GM18951 (cell line): Measurements from ENCODE around the gene UBE2R2.

Experiments
- POLR2A ChIP-seq: IDR thresholded peaks from 4 replicates; pipeline ENCODE4 v1.6.1; 2011; ENCODE audit warnings: mild to moderate bottlenecking; ENCODE audit not compliant: insufficient read length, insufficient read depth; ENCODE audit errors: extremely low read depth
- in situ Hi-C: fragments of 300-500 bp; cut with MboI; formaldehyde crosslinking; loops from one replicate; pipeline ENCODE4 v1.12.0; 2022; ENCODE audit warnings: low sequenced_read_pairs, mixed read lengths, inconsistent platforms; ENCODE audit not compliant: unreplicated experiment

The UBE2R2 gene

DNA sequence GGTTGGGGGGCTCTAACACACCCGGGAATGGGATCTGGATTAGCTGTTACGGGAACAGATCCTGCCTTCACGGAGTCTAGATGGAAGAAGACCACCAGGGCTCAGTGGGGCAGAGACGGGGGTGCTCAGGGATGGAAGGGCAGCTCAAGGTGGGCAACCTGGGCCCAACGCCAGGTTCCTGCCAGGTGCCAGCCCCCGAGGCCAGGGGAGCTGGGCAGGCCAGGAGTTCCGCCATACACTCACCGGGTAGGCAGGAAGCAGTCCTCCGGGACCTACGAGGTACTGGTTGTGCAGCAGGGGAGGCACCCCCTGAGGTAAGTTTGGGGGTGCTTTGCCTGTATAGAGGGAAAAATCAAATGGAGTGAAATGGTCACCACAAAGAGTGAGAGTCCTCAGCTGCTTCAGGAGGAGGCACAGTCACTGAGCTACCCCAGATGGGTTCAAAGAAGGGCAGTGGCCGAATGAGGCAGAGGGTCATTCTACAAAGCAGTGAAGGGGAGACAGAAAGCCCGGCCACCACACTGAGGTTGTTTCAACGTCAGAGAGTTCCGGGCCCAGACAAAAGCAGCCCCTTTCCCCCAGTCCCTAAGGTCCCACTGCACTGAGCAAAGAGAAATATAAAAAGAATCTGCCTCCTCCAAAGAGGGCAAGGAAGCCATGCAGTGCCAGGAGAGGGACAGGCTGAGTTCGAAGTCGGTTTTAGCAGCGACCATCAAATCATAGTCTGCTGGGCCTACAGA, 110.0 kb downstream of the UBE2R2 start:
- in situ Hi-C loops: no loop called here
- TF ChIP-seq POLR2A: peak; percentile 4

DNA sequence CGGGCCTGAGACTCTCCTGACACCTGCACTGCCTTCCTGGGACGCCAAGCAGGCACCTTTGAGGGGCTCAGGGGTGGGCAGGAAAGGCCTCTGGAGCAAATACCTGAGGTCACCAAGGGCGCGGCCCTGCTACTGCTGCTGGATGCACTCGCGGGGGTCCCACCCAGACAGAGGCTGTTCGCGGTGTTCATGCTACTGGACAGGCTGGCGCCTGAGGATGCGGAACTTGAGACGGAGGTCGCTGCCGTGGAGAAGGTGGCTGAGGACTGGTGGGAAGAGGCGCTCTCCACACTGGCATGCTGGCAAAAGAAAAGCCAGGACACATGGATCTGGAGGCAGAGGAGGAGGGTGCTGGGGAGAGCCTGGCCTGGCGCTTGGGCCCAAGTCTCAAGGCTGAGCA, 110.7 kb downstream of the UBE2R2 start:
- in situ Hi-C loops: no loop called here
- TF ChIP-seq POLR2A: peak; percentile 1

DNA sequence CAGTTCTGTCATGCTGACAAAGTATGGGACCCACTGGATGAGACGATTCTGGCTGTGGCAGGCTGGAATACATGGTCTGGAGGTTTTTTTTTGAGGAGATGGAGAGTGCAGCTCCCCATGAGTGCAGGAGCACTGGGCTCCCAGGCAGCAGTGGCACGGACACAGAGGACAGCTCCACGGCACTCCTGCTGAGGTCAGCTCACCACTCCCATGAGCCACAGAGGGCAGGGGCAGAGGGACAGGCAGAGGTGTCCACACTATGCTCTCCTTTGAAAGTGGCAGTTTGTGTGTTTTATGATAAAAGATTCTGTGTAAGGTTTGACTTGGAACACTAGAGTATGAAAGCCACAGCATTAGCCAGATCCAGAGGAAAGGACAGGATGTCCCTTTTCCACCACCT, 114.4 kb downstream of the UBE2R2 start:
- in situ Hi-C loops: no loop called here
- no peak for TF ChIP-seq POLR2A

DNA sequence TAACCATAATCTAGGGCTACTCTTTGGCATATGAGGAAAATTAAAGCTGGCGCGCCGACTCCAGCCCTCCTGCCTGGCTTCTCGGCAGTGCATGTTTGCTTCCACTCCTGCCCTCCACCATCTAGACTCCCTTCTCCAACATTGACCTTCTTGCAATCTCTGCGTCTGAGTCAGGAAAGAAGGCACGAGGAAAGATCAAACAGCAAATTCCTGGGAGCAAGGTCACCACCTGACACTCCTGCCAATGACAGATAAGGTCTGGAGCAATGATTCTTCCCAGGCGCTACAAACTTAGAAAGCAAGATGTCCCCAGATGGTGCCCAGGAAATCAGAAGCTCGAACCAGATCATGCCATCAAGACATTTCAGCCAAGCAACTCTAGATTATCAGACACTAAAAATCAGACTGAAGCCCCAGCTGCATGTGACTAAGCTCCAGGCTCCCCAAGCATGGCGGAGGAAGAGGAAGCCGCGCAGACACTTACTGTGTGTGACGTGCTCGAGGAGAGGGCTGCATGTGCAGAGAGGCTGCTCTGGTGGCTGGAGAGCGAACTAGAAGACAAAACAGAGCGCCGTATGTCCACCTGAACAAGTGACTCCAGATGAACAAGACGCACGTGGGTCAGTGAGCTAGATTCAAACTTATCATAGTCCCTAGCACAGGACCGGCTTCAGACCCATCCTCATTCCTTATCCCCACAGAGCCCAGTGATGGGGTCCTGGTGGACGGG, 115.3 kb downstream of the UBE2R2 start:
- in situ Hi-C loops: no loop called here
- no peak for TF ChIP-seq POLR2A

DNA sequence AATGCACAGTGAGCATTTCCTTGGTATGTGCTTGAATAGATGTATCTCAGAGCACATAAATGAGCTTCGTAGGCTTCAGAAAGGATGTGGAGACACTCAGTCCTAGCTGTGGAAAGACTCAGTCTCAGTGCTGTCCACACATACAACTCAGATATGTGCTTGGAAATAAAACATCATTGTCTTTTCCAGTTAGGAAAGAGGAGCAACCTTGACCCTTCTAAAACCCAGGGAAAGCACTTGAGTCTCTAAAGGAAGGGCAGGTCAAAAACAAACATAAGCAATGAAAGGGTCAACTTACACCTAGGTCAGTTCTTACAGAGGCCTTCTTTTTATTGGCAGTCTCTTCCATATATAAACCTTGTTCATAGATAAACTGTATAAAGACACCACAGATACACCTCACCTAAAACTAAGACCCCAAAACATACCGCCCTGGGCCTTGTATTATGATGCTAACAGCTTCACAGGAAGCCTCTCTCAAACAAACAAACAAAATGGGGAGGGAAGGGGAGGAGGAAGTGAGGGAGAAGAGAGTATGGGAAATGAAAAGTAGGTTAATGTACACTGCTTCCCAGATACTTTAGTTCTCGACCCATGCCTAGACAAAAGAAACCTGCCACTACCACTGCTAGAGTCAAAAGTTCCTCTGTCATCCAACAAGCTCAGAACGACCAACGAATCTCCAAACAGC, 117.4 kb downstream of the UBE2R2 start:
- TF ChIP-seq POLR2A: no peak
- in situ Hi-C loops: no loop called here

DNA sequence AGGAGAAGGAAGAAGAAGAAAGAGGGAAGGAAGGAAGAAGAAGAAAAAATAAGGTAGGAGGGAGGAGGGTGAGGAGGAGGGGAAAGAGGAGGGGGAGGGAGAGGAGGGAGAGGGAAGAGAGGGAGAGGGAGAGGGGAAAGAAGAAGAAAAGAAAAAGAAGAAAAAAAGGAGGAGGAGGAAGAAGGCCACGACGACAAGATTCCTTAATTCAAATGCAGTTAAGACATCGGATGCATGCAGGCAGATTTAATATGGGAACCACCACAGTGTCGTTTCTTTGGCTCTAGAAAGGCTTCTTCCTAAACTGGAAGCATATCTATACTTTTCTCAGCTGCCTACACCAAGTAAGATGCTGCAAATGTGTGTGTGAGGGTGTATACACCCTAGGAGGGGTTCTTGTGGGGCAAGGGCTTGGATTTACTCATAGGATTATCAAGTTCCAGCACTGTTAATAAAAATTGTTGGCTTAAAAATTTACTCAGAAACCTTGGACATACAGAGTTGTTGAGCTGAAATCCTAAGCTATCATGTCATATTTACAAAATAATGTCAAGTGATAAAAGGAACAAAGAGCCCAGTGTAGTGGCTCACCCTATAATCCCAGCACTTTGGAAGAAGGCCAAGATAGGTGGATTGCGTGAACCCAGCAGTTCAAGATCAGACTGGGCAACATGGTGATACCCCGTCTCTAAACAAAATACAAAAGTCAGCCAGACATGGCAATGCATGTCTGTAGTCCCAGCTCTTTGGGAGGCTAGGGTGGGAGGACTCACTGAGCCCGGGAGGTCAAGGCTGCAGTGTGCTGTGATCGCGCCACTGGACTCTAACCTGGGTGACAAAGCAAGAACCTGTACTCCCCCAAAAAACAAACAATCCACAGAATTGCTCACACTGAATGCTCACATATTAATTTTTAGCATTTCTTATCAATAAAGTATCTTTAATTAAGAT, 123.2 kb downstream of the UBE2R2 start:
- in situ Hi-C loops: no loop called here

DNA sequence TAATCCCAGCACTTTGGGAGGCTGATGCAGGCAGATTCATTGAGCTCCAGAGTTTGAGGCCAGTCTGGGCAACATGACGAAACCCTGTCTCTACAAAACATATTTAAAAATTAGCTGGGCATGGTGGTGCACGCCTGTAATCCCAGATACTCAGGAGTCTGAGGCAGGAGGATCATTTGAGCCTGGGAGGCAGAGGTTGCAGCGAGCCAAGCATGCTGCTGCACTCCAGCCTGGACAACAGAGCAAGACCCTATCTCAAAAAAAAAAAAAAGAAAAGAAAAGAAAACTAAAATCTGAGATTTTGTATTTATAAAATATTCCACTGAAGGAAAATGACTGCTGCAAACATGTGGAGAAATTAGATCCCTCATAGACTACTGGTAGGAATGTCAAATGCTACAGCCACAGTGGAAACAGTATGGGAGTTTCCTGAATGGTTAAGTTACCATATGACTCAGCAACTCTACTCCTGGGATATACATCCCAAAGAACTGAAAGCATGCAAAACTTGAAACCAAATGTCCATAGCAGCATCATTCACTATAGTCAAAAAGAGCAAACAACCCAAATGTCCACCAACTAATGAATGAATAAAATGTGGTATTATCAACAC, 125.6 kb downstream of the UBE2R2 start:
- no peak for TF ChIP-seq POLR2A
- in situ Hi-C loops: no loop called here

More for the DNA sequence above, 123.2 kb downstream of the UBE2R2 start:
- no peak for TF ChIP-seq POLR2A

DNA sequence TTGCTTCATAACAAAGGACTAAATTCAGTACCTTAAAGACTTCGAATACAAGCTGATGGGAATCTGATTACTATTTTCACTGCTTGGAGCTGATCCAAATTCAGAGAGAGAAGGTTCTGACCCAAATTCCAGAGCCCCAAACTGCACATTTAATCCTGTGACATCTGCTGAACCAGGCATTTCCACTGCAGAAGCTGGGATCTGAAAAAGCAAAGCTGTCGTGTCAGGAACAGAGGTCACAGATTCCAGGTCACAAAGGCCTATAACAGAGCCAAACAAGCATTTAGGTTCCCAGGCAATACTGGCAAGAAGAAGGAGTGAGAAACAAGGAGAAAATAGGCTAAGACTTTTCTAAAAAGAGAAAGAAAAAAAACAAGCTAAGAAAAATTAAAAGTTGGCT, 126.4 kb downstream of the UBE2R2 start:
- TF ChIP-seq POLR2A: no peak
- in situ Hi-C loops: no loop called here

DNA sequence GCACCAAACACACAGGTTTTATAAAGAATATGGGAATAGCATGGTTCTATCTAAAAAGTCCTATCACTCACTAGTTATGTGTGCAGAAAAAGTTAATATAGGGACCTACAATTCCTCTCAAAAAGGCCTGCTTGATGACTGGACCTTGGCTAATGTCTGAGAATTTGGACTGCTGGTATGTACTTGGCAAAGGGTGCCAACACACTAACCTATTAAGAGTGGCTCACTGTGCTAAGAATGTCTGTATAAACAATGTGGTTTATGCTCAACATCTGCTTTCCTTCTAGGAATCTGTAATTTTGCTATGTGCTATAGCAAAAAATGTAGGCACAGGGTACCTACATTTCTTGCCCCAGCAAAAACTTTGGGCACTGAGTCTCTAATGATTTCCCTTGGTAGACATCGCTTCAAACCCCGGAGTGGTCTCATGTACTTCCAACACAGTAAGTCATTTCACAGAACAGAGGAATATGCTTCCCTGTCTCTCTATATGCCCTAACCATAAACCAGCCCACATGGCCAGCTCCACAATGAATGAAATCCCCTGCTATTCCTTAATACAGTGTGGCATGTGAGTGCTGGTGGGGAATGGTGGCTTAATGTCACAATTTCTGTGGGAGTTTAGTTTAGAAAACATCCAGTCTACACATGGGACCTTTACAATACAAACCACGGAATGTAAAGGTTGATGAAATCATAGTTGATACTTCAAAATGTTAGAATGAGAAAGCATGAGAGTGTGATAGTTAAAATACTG, 130.0 kb downstream of the UBE2R2 start:
- in situ Hi-C loops: no loop called here
- no peak for TF ChIP-seq POLR2A

DNA sequence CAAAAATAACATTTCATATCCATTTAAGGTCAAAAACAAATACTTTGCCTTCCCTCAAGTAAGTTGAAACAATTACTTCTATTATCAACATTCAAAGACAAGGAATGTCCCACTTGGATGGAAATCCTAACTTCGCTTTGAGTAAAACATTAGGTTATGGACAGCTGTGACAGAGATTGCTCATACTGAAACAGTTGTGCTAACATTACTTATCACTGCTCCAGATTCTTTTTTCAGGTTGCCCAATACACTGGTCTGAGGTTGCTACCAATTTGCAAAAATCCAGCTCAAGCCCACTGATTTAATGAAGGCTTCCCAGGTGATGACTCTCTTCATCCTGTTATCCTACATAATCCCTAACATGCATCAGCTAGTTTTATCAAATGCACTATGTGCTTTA, 133.4 kb downstream of the UBE2R2 start:
- in situ Hi-C loops: no loop called here
- TF ChIP-seq POLR2A: no peak

DNA sequence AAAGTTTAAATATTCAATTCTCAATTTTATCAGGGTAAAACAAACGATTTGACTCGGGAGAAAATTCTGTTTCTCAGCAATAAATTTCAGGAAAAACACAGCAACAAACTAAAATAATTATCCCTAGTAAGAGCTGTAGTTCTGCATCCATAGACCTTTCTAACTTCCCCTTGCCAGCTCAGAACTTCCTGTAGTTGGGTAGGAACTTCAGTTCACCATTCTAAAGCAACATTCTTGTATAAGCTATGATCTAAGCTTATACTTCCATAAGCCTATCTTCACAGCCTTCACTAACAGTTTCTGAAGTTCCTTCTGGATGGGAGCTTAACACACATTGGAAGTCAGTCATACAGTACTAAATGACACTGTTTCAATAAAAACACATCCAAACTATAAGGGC, 135.1 kb downstream of the UBE2R2 start:
- no peak for TF ChIP-seq POLR2A
- in situ Hi-C loops: no loop called here

DNA sequence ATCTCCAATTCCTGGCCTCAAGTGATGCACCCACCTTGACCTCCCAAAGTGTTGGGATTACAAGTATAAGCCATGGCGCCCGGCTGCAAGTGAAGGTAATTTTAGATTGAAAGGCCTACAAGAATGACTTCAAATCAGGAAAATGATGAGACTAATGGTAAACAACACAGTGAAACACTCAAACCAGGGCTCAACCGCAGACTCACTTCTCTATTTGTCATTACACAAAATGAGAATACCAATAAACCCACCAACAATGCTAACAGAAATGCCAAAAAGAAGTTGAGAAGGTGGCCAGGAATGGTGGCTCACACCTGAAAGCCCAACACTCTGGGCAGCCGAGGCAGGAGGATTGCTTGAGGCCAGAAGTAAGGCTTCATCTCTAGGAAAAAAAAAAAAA, 139.6 kb downstream of the UBE2R2 start:
- no peak for TF ChIP-seq POLR2A
- in situ Hi-C loops: no loop called here
